ENCODE measurements around the gene OR5B17.
"Not testable (repeated sequence)": the region's sequence is repeated elsewhere in the genome, so short reads cannot be mapped to it uniquely, and the experiment has no call there.

OR5B17 gene
- 0 reads per million in 3 donors for total RNA-seq

DNA sequence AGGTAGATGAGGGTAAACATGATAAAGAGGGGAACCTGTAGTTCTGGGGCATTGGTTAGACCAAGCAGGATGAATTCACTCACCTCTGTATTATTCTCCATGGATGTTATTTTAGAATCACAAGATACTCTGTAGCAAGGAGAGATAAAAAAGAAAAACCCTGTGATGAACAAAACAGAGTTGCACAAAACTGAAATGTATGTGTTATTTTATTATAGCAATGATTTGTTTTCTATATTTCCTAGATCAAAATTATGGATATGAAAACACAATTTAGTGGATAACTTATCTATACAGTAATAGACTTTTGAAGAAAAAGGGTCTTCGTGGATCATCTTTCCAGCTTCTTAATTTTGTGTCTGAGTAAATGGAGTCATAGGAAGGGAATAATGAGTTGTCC is at the start of gene OR5B17:
Gene OR5B17 (minus strand): TSS at position 101 of the 400 bp plus-strand sequence. CDS start 0 bp downstream, at position 101.
- H3K9me3 ChIP-seq (ENCODE audit: control insufficient read depth, low read length): no peaks in the 10 kb centered on the region
- H3K27ac ChIP-seq (ENCODE audit: insufficient read depth, low read length, poor library complexity, severe bottlenecking): no peak within 1 kb of the TSS
- H3K27me3 ChIP-seq (replicated peaks; ENCODE audit: control insufficient read depth, insufficient read depth, low read length, poor library complexity, severe bottlenecking): no peaks in the 10 kb centered on the region
- no peaks in the 10 kb centered on the region for H3K4me1 ChIP-seq (ENCODE audit: control insufficient read depth, insufficient read depth, low read length, poor library complexity, severe bottlenecking)
- H3K4me3 ChIP-seq (ENCODE audit: insufficient read depth, low read depth, low read length, poor library complexity, severe bottlenecking): no peak within 1 kb of the TSS
- H3K36me3 ChIP-seq (ENCODE audit: control insufficient read depth, insufficient read depth, low read length): no peaks in the 10 kb centered on the region
- DNase-seq: no peak

GRCh38 chr11:58406774-58407173 is 47.9 kb upstream of the OR5B17 start, which contains the start of gene OR5B3:
Gene OR5B3, minus strand, starts transcription at chr11:58406874. Its CDS starts 3,465 bp downstream, at chr11:58403409.
- H3K4me1 ChIP-seq (ENCODE audit: control insufficient read depth, insufficient read depth, low read length, poor library complexity, severe bottlenecking): no peaks in the 10 kb centered on the region
- H3K9me3 ChIP-seq (ENCODE audit: control insufficient read depth, low read length): peaks cover 3% of the 10 kb centered on the region
- no peak for DNase-seq
- H3K36me3 ChIP-seq (ENCODE audit: control insufficient read depth, insufficient read depth, low read length): no peaks in the 10 kb centered on the region
- H3K27ac ChIP-seq (ENCODE audit: insufficient read depth, low read length, poor library complexity, severe bottlenecking): no peak within 1 kb of the TSS
- no peak within 1 kb of the TSS for H3K4me3 ChIP-seq (ENCODE audit: insufficient read depth, low read depth, low read length, poor library complexity, severe bottlenecking)
- no peaks in the 10 kb centered on the region for H3K27me3 ChIP-seq (replicated peaks; ENCODE audit: control insufficient read depth, insufficient read depth, low read length, poor library complexity, severe bottlenecking)

DNA sequence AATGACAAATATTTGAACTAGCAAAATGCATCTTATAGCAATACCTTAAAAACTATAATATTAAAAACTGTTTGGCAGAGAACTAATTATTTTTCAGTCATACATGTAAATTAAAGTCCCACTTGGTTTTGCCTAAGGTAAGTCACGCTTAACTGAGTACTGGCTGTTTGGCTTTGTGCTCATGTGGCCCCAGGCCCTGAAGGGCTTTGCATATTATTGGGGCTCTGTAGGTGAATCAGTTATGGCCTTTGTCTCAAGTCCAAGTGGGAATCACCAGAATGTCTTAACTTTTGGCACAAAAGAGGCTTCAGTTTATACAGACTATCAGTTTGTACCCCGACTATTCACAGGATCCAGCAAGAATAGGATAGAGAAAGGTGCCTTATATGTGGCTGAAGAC is 40.8 kb upstream of the OR5B17 start:
- not testable (repeated sequence) for H3K27ac ChIP-seq (ENCODE audit: insufficient read depth, low read length, poor library complexity, severe bottlenecking); DNase-seq; H3K4me3 ChIP-seq (ENCODE audit: insufficient read depth, low read depth, low read length, poor library complexity, severe bottlenecking); H3K9me3 ChIP-seq (ENCODE audit: control insufficient read depth, low read length); H3K36me3 ChIP-seq (ENCODE audit: control insufficient read depth, insufficient read depth, low read length); H3K4me1 ChIP-seq (ENCODE audit: control insufficient read depth, insufficient read depth, low read length, poor library complexity, severe bottlenecking); H3K27me3 ChIP-seq (replicated peaks; ENCODE audit: control insufficient read depth, insufficient read depth, low read length, poor library complexity, severe bottlenecking)

- no peak for DNase-seq
- Histone ChIP-seq H3K36me3 (ENCODE audit: control insufficient read depth, insufficient read depth, low read length) (no peaks in the 10 kb centered on the region), H3K4me1 (ENCODE audit: control insufficient read depth, insufficient read depth, low read length, poor library complexity, severe bottlenecking) (no peaks in the 10 kb centered on the region), H3K27me3 (replicated peaks; ENCODE audit: control insufficient read depth, insufficient read depth, low read length, poor library complexity, severe bottlenecking) (no peaks in the 10 kb centered on the region), H3K27ac (ENCODE audit: insufficient read depth, low read length, poor library complexity, severe bottlenecking) (no peak overlapping the region), H3K4me3 (ENCODE audit: insufficient read depth, low read depth, low read length, poor library complexity, severe bottlenecking) (no peak overlapping the region), H3K9me3 (ENCODE audit: control insufficient read depth, low read length) (no peaks in the 10 kb centered on the region)
Observed at GRCh38 chr11:58395581-58395980, 36.7 kb upstream of the OR5B17 start.

DNA sequence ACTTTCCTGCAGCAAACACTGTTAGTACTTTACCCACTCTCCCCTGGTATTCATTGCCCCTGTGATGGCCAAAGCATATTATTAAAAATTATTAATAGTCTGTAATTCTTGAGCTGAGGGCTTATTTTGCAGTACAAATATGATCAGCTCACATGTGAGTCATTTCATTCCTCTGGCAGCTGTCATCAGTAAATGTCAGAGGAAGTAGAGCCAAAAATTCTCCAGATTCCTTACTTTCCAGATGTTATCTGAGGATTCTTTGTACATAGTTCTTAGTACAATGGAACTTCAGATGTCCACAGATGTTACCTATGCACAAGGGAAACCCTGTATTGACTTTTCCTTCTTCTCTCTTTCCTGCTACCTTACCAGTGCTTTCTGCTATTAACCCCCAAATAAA is 35.3 kb upstream of the OR5B17 start:
- H3K27me3 ChIP-seq (replicated peaks; ENCODE audit: control insufficient read depth, insufficient read depth, low read length, poor library complexity, severe bottlenecking): no peaks in the 10 kb centered on the region
- H3K36me3 ChIP-seq (ENCODE audit: control insufficient read depth, insufficient read depth, low read length): no peaks in the 10 kb centered on the region
- no peak for DNase-seq
- no peaks in the 10 kb centered on the region for H3K4me1 ChIP-seq (ENCODE audit: control insufficient read depth, insufficient read depth, low read length, poor library complexity, severe bottlenecking)
- no peaks in the 10 kb centered on the region for H3K9me3 ChIP-seq (ENCODE audit: control insufficient read depth, low read length)
- no peak overlapping the region for H3K4me3 ChIP-seq (ENCODE audit: insufficient read depth, low read depth, low read length, poor library complexity, severe bottlenecking)
- no peak overlapping the region for H3K27ac ChIP-seq (ENCODE audit: insufficient read depth, low read length, poor library complexity, severe bottlenecking)

DNA sequence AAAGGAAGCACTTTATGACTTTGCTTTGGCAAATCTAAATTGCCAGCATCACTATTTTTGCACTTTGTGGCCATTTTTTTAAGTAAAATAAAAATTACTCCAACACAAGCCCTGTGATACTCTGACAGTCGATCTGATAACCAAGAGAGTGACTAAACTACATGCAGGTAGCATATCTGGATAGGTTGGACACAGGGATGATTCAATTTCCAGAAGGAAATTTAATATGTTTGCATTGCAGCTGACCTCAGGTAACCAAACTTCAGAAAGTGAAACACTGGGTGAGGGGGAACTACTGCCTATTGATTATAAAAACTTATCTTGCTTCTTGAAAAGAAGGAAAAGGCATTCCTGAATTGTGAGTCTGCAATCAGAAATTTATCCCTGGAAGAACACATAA is 33.9 kb upstream of the OR5B17 start:
- Histone ChIP-seq H3K9me3 (ENCODE audit: control insufficient read depth, low read length) (no peaks in the 10 kb centered on the region), H3K27ac (ENCODE audit: insufficient read depth, low read length, poor library complexity, severe bottlenecking) (no peak overlapping the region), H3K36me3 (ENCODE audit: control insufficient read depth, insufficient read depth, low read length) (no peaks in the 10 kb centered on the region), H3K4me3 (ENCODE audit: insufficient read depth, low read depth, low read length, poor library complexity, severe bottlenecking) (no peak overlapping the region), H3K4me1 (ENCODE audit: control insufficient read depth, insufficient read depth, low read length, poor library complexity, severe bottlenecking) (no peaks in the 10 kb centered on the region), H3K27me3 (replicated peaks; ENCODE audit: control insufficient read depth, insufficient read depth, low read length, poor library complexity, severe bottlenecking) (no peaks in the 10 kb centered on the region)
- no peak for DNase-seq

GRCh38 chr11:58391879-58392278 is 33.0 kb upstream of the OR5B17 start:
- Histone ChIP-seq H3K9me3 (ENCODE audit: control insufficient read depth, low read length) (no peaks in the 10 kb centered on the region), H3K27me3 (replicated peaks; ENCODE audit: control insufficient read depth, insufficient read depth, low read length, poor library complexity, severe bottlenecking) (no peaks in the 10 kb centered on the region), H3K36me3 (ENCODE audit: control insufficient read depth, insufficient read depth, low read length) (no peaks in the 10 kb centered on the region), H3K4me1 (ENCODE audit: control insufficient read depth, insufficient read depth, low read length, poor library complexity, severe bottlenecking) (no peaks in the 10 kb centered on the region), H3K27ac (ENCODE audit: insufficient read depth, low read length, poor library complexity, severe bottlenecking) (no peak overlapping the region), H3K4me3 (ENCODE audit: insufficient read depth, low read depth, low read length, poor library complexity, severe bottlenecking) (no peak overlapping the region)
- no peak for DNase-seq

GRCh38 chr11:58390551-58391063 is 31.7 kb upstream of the OR5B17 start:
- DNase-seq: no peak
- Histone ChIP-seq H3K27ac (ENCODE audit: insufficient read depth, low read length, poor library complexity, severe bottlenecking) (no peak overlapping the region), H3K4me1 (ENCODE audit: control insufficient read depth, insufficient read depth, low read length, poor library complexity, severe bottlenecking) (no peaks in the 10 kb centered on the region), H3K9me3 (ENCODE audit: control insufficient read depth, low read length) (no peaks in the 10 kb centered on the region), H3K4me3 (ENCODE audit: insufficient read depth, low read depth, low read length, poor library complexity, severe bottlenecking) (no peak overlapping the region), H3K36me3 (ENCODE audit: control insufficient read depth, insufficient read depth, low read length) (no peaks in the 10 kb centered on the region), H3K27me3 (replicated peaks; ENCODE audit: control insufficient read depth, insufficient read depth, low read length, poor library complexity, severe bottlenecking) (no peaks in the 10 kb centered on the region)

DNA sequence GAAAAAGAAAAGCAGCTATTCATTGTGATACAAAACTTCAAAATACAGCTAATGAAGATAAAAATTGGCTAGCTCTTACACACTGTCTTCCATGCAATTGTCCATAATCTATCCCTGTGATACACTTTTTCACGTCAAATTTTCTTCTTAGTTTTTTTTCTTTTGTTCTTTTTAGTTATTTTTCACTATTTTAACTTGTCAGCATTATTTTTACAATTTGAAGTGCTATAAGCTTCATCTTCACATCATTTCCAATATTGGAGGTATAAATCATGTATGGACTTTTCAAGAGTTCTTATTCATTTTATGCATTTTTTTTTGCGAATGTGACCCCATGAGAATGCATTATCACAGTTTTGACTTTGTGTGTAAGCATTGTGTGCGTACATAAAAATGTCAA is 4.1 kb downstream of the OR5B17 start:
- H3K4me1 ChIP-seq (ENCODE audit: control insufficient read depth, insufficient read depth, low read length, poor library complexity, severe bottlenecking): no peaks in the 10 kb centered on the region
- no peaks in the 10 kb centered on the region for H3K27me3 ChIP-seq (replicated peaks; ENCODE audit: control insufficient read depth, insufficient read depth, low read length, poor library complexity, severe bottlenecking)
- DNase-seq: no peak
- no peak overlapping the region for H3K4me3 ChIP-seq (ENCODE audit: insufficient read depth, low read depth, low read length, poor library complexity, severe bottlenecking)
- H3K9me3 ChIP-seq (ENCODE audit: control insufficient read depth, low read length): no peaks in the 10 kb centered on the region
- H3K27ac ChIP-seq (ENCODE audit: insufficient read depth, low read length, poor library complexity, severe bottlenecking): no peak overlapping the region
- H3K36me3 ChIP-seq (ENCODE audit: control insufficient read depth, insufficient read depth, low read length): no peaks in the 10 kb centered on the region

- H3K4me3 ChIP-seq (ENCODE audit: insufficient read depth, low read depth, low read length, poor library complexity, severe bottlenecking): no peak overlapping the region
- no peak for DNase-seq
- no peaks in the 10 kb centered on the region for H3K27me3 ChIP-seq (replicated peaks; ENCODE audit: control insufficient read depth, insufficient read depth, low read length, poor library complexity, severe bottlenecking)
- no peak overlapping the region for H3K27ac ChIP-seq (ENCODE audit: insufficient read depth, low read length, poor library complexity, severe bottlenecking)
- no peaks in the 10 kb centered on the region for H3K4me1 ChIP-seq (ENCODE audit: control insufficient read depth, insufficient read depth, low read length, poor library complexity, severe bottlenecking)
- H3K36me3 ChIP-seq (ENCODE audit: control insufficient read depth, insufficient read depth, low read length): no peaks in the 10 kb centered on the region
- no peaks in the 10 kb centered on the region for H3K9me3 ChIP-seq (ENCODE audit: control insufficient read depth, low read length)
Observed at GRCh38 chr11:58345204-58345603, 13.7 kb downstream of the OR5B17 start.
